ENCODE data around the gene ARL13A. TPM values are rescaled to one million over a fixed set of nuclear protein-coding genes. Genes with fewer than 3 reads are reported as not detected.

Gene ARL13A
- total RNA-seq, 4 donors from 2014 or later: not detected

GRCh38 chrX:101029665-101030064 lies 60.2 kb downstream of the ARL13A start:
- TF ChIP-seq CTCF (IDR thresholded peaks at IDR 0.05; ENCODE audit: low read depth): no peak

DNA sequence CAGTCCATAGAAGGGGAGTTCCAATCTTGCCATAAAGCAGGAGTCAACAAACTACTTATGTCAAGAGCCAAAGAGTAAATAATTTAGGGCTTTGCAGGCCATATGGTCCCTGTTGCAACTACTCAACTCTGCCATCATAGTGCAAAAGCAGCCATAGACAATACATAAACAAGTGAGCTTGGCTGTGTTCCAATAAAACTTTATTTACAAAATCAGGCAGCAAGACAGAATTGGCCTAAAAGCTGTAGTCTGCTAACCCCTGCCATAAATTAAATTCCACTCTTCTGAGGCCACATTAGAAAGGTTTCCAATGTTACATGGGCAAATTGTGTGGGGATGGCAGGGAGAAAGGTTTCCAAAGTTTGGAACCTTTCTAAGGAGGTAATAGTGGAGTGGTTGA lies 67.7 kb downstream of the ARL13A start:
- no peak for TF ChIP-seq CTCF (IDR thresholded peaks at IDR 0.05; ENCODE audit: low read depth)

GRCh38 chrX:101040197-101040596 lies 70.7 kb downstream of the ARL13A start:
- no peak for TF ChIP-seq CTCF (IDR thresholded peaks at IDR 0.05; ENCODE audit: low read depth)

Other genes starting within 250 kb of the ARL13A start
- 10 to 100 TPM in 3 of 4 donors, 1 to 10 TPM in 1; 9.5 to 95.3 (median 22.0) TPM for gene SYTL4, start 237.6 kb upstream of the ARL13A start, total RNA-seq
- 10 to 100 TPM in 1 of 4 donors, 1 to 10 TPM in 3; 6.5 to 12.2 (median 7.1) TPM for gene CSTF2, start 149.3 kb upstream of the ARL13A start, total RNA-seq
- not detected for gene NOX1, start 95.3 kb upstream of the ARL13A start, total RNA-seq
- under 1 TPM in 1 of 4 donors, not detected in 3; 0.34 TPM for gene XKRX, start 40.8 kb upstream of the ARL13A start, total RNA-seq
- 10 to 100 TPM; 10.9 to 15.8 (median 14.0) TPM for gene TRMT2B, start 82.4 kb downstream of the ARL13A start, total RNA-seq
- under 1 TPM in 3 of 4 donors, not detected in 1; 0.38 to 0.88 (median 0.51) TPM for gene TMEM35A, start 109.2 kb downstream of the ARL13A start, total RNA-seq
- 1 to 10 TPM; 1.1 to 2.4 (median 1.4) TPM for gene CENPI, start 128.5 kb downstream of the ARL13A start, total RNA-seq

Measured in subcutaneous adipose tissue (tissue), 4 donors.